Kidney tubule cell (primary cell): ENCODE data around the gene MGAT4A.
A peak's percentile ranks its signal among the peaks of the same experiment; 100 is the strongest.
"Not testable (repeated sequence)": the region's sequence is repeated elsewhere in the genome, so short reads cannot be mapped to it uniquely, and the experiment has no call there.

Source experiments
- DNase-seq: peaks from one replicate; pipeline ENCODE4 v3.0.0-alpha.2; 2018; ENCODE audit warnings: low spot score

MGAT4A gene

GRCh38 chr2:98702858-98703620 lies 27.9 kb downstream of the MGAT4A start:
- no peak for DNase-seq

GRCh38 chr2:98702127-98702802 lies 28.7 kb downstream of the MGAT4A start:
- DNase-seq, result peak; percentile 22

GRCh38 chr2:98701230-98701629 lies 29.7 kb downstream of the MGAT4A start:
- peak; percentile 20 for DNase-seq

- DNase-seq, result peak; percentile 80
Observed at GRCh38 chr2:98698896-98699295, 32.0 kb downstream of the MGAT4A start.

- no peak for DNase-seq
Observed at GRCh38 chr2:98697651-98698337, 33.1 kb downstream of the MGAT4A start.

GRCh38 chr2:98696200-98696599 lies 34.7 kb downstream of the MGAT4A start:
- no peak for DNase-seq

GRCh38 chr2:98695255-98695654 lies 35.7 kb downstream of the MGAT4A start:
- DNase-seq, result no peak

- DNase-seq, result no peak
Observed at GRCh38 chr2:98693477-98693876, 37.5 kb downstream of the MGAT4A start.

GRCh38 chr2:98692090-98693054 lies 38.6 kb downstream of the MGAT4A start:
- DNase-seq, result peak; percentile 62

GRCh38 chr2:98691303-98691702 lies 39.6 kb downstream of the MGAT4A start:
- peak; percentile 88 for DNase-seq

- peak; percentile 90 for DNase-seq
Observed at GRCh38 chr2:98685930-98686887, 44.7 kb downstream of the MGAT4A start.

GRCh38 chr2:98683728-98684127 lies 47.2 kb downstream of the MGAT4A start:
- no peak for DNase-seq

- no peak for DNase-seq
Observed at GRCh38 chr2:98676742-98677141, 54.2 kb downstream of the MGAT4A start.

- no peak for DNase-seq
Observed at GRCh38 chr2:98674233-98674964, 56.5 kb downstream of the MGAT4A start.

GRCh38 chr2:98669675-98670074 lies 61.3 kb downstream of the MGAT4A start:
- peak; percentile 94 for DNase-seq

GRCh38 chr2:98665677-98666076 lies 65.3 kb downstream of the MGAT4A start:
- DNase-seq, result no peak

- peak; percentile 42 for DNase-seq
Observed at GRCh38 chr2:98664323-98664722, 66.6 kb downstream of the MGAT4A start.

GRCh38 chr2:98663511-98664090 lies 67.3 kb downstream of the MGAT4A start:
- DNase-seq, result no peak

- DNase-seq, result not testable (repeated sequence)
Observed at GRCh38 chr2:98659491-98659840, 71.5 kb downstream of the MGAT4A start.
